HG02884 (cell line): Measurements from ENCODE around the gene FBLN5.
"Not testable (repeated sequence)": the region's sequence is repeated elsewhere in the genome, so short reads cannot be mapped to it uniquely, and the experiment has no call there.

Source experiments
- ATAC-seq: cut with Tn5 transposase; IDR thresholded peaks from one replicate; pipeline ENCODE4 v1.9.1; 2021; ENCODE audit warnings: mild to moderate bottlenecking, moderate library complexity; ENCODE audit not compliant: unreplicated experiment

The FBLN5 gene

DNA sequence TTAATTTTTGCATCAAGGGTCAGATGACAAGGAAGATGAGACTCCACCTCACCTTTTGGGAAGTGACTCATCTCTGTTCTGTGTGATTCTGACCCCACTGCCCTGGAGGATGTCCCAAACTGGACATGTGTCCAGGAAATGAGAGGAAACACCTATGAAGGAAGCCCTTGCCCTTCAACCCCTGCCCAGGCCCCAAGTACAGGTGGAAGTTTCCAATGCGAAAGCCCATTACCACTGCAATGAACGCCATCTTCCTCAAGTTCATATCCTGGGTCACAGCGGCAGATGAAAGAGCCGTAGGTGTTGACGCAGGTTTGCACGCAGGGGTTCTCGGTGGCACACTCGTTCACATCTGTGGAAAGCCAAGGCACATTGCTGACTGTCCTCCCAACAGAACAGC, 60.5 kb downstream of the FBLN5 start:
- no peak for ATAC-seq

DNA sequence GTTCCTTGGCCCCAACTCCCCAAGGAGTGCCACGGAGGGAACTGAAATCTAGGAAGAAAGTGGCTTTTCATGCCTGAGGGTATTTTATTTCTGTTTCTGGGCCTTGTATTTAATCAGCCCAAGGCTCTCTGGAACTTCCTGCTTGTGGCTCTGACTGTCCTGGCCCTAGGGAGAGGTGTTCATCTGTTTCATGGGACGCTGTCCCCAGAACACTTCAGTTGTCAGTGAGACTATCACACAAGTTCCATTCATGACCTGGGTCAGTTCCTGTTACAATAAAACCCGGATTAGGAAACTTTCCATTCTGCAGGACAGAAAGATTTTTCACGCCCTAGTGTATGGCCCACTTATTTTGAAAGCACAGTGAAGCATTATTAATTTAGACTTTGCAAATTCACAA, 61.7 kb downstream of the FBLN5 start:
- ATAC-seq, result no peak

DNA sequence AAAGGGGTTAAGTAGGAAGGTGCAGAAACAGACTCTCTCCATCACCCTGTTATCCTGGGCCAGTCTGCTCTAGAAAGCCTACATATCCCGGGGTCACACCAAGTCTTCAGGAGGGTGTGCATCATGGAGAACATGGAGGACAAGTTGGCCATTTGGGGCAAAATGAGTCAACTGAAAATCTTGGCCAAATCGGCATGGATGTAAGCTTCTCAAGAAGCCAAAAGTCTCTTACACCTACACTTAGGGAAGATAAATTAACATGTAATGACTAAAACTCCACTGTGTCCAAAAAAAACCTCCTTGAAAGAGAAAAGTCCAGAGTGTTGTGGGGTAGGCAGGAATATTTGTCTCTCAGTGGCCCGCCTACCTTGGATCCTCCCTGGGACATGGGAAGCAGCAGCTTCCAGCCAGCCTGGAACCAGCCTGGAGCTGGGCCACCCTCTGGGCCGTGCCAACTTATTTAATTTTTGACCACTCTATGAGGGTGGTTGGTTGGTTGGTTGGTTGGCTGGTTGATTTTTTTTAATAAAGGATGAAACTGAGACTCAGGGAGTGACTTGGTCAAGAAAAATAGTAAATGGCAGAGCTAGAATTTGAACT, 62.3 kb downstream of the FBLN5 start:
- no peak for ATAC-seq

DNA sequence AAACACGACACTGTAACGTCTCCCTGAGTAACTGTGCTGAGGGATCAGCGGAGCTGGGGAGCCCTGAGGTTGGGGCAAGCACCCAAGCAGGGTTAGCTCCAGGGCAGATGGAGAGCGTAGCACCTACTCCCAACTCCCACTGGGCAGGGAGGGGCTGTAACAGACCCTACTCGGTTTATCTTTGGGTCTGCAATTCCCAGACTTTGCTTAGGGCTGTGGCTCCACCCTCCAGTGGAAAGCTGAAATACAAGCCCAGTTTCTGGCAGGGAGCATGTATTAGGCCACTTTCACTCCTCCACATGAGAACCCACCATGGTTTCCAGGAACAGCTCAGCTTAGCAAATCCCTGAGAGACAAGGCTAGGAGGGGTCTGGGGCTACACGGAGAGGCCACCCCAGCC, 62.8 kb downstream of the FBLN5 start:
- no peak for ATAC-seq

DNA sequence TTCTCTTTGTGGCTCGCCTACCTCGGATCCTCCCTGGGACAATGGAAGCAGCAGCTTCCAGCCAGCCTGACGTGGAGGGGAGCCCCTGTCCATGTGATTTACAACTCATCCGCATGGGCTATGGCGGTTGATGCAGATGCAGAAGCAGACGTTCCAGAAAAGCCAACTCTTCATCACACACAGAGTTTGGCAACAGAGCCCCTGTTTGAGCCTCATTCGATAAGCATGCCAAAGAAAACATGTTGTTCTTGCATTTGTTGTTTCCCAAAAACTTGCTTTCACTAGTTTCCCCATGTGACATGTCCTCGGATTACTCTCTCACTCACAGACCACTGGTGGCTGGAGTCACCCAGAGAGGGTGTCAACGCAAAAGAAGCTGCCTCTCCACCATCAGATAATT, 63.7 kb downstream of the FBLN5 start:
- ATAC-seq, result no peak

DNA sequence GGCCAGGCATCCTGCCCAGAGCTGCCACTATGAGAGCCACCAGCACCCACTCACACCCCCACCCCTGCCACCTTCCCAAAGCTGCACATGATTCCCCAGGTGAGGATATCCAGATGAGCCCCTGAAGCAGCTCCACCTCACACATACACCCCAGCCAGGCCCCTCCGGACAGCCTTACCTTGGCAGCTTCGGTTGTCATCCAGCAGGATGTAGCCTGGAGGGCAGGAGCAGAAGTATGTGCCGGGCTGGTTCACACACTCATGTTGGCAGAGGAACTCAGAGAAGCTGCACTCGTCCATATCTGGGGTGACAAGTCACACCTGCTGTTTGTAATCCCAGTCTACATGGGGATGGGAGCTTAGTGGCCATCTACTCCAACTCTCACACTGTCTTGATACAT, 64.7 kb downstream of the FBLN5 start:
- ATAC-seq, result no peak

DNA sequence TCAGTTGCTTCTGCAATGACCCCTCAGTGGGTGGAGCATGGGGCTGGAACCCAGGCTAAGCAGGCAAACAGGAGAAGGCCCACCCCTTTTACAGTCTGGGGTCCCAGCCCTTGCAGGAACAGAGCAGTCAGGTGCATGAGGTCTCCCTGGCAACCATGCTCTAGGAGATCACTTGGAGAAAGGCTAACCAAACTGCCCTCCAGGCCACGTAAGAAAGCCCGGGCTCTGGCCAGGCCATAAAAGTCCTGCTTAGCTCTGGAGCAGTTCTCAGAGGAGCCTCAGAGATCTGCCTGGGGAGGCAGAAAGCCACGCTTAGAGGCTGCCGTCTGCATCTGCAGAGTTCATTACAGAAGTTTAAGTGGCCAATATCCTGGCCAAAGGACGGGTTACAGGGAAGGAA, 65.1 kb downstream of the FBLN5 start:
- no peak for ATAC-seq

DNA sequence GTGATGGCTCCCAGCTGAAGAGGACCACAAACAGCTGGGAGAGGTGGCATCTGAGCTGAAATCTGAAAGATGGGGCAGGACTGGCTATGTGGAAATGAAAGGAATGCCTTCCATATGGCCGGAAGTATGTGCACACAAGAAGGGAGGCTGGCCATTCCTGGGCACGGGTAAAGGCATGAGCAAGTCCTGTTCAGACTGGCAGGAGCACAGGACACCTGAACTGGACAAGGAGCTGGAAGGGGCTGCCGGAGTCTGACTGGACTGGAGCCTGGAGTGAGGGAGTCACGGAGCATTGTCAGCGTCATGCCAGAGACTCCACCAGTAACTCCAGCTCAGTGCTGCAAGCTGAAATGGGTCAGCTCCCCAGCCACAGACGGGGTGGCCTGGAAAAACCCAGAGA, 68.3 kb downstream of the FBLN5 start:
- no peak for ATAC-seq

DNA sequence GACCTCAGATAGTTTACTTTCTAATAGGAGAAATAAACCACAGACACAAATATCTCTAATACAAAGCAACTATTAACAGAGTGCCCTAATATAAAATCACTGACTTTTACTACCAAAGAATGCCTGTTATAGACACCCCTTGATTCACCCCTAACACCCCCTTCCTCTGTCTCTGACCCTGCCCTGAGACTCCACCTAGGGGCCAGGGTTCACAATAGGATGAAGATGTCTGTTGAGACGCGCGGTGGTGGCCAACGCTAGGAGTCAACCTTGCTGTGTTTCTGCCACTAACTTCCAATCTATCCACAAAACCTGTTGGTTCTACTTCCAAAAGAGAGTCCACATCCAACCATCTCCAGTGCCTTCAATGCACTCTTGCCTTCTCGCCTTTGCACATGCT, 69.2 kb downstream of the FBLN5 start:
- no peak for ATAC-seq

DNA sequence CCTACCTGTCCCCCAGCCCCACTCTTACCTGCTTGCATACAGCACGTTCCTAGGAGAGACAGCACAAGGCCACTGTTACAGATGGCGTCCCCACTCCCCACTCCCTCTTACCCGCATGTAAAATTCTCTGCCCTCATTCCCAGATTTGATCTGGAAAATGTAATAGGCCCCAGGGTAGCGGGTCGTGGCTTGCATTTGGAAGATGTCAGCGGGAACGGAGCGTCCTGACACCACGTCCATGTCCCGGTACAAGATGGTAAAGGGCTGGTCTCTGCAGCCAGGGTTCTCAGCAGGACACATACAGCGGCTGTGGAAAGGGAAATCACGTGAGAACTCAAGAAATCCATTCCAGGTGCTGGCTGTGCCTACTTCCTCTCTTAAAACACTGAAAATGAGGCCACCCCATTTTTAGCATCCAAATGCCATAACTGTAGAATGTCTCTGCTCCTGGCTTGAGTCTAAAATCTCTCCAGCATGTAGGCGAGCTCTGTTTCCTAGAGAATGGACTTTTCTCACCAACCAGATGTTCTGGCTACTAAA, 70.0 kb downstream of the FBLN5 start:
- ATAC-seq, result no peak

DNA sequence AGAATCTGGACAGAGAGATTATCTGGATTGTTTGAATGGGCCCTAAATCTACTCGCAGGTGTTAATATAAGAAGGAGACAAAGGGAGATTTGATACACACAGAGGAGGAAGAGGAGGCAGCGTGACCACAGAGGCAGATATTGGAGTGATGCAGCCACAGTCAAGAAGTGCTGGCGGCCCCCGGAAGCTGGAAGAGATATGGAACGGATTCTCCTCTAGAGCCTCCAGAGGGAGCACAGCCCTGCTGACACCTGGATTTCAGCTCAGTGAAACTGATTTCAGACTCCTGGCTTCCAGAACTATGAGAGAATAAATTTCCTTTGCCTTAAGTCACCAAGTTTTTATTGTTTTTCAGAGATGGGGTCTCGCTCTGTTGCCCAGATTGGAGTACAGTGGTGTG, 71.0 kb downstream of the FBLN5 start:
- ATAC-seq, result no peak

DNA sequence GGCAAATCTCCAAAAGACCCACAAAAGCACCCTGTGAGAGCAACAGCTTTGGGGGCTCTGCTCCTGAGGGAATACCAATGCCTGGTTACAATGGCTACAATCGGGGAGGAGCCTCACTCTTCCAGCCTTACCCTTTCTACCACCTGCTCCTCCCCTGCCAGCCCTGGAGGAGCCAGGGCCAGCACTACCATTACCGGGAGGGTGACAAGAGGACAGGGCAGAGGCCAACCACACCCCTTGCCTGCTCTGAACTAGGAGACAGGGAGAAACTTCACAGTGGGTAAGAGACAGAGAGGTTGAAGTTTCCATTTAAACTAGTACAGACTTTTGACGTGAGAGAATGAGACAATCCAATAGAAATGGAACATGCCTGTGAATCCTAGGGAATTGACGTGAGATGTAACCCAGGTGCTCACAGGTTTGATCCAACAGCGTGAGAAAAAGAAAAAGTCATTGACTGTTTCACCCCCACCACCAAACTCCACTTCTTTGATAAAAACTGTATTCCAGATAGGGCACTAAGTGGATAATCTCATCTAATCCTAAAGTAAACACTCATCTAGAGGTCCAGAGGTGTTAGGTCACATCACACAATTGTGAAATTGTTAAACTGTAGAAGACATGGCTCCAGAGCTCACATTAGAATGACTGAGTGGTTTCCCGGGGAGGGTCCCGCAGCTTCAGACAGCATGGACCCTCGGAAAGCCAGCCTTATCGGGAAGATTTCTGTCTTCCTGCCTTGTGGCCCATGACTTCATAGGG, 71.8 kb downstream of the FBLN5 start:
- ATAC-seq, result no peak

DNA sequence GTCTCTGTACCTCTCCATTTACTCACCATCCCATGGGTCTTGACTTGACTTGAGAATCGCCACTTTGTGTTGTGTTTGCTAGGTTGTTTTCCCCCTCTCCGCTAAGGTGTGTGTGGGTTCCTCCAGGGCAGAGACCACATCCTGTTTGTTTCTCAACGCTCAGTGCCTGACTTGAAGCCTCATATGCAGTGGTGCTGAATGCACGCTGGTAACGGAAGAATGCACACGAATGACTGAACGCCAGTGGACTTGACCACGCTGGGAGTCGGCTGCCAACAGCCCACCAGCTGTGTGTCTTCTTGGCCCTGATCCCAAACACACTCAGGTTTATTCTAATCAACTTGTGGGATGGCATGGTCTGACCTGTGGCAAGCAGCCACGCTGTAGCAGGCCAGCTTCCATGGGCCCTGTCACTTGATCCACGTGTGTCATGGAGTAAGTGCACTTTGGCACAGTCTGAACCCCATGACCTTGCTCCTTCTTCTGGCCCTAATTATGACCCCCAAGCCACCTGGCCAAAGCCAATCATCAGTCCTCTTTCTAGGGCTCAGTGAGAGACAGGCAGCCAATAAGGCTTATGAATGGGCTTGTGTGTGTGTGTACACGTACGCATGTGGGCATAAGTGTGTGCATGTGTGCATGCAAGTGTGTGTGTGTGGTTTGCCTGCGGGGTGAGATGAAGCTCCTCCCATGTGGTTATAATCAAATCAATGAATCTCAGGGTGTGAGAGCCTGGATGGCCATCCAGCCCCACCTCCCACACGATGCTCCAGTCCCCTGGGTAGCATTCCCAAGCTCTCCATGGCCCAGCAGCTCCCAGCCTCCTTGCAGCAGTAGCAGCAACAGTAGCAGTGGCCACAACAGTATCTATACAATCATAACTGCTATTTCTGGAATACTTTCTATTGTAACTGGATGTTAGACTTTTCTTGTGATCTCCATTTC, 73.8 kb downstream of the FBLN5 start:
- peak; percentile 77 for ATAC-seq

DNA sequence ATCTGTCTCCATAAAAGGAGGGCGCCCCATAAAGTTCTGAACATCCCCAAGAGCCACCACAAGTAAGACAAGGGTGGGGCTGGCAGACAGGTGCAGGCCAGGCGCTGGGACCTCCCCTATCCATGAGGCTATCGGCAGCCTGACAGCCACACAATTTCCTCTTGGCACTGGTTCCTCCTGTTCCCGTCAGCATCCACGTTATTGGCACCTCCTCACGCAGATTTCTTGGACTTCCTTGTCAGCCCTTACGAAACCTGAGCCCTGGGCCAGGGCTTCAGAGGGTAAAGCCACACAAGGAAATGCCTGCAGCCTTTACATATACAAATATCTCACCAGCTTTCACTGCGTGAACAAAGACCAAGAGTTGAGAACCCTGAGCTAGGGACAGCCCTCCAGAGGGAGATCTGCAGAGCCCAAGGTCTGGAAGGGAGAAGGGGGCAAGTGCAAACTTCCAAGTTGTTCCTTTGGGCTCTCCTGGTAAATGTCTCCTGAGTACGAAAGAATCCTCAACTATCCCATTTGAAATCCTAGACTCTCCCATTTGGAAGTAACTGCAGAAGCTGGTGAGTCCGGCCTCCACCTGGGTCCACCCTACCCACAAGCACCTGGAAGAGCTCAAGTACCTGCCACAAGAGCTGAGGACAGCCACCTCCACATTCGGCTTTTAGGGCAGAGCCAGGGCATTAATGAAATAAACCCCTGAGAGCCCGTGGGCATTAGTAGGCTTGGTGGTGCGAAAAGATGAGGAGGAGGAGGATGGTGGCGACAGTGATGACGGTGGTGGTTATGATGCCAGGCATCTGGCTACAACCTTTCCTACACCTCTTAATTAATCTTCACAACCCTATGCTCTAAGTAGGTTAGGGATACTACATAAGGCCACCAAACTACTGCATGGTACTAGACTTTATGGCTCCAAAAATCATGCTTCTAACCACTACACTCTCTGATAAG, 74.7 kb downstream of the FBLN5 start:
- ATAC-seq, result no peak

DNA sequence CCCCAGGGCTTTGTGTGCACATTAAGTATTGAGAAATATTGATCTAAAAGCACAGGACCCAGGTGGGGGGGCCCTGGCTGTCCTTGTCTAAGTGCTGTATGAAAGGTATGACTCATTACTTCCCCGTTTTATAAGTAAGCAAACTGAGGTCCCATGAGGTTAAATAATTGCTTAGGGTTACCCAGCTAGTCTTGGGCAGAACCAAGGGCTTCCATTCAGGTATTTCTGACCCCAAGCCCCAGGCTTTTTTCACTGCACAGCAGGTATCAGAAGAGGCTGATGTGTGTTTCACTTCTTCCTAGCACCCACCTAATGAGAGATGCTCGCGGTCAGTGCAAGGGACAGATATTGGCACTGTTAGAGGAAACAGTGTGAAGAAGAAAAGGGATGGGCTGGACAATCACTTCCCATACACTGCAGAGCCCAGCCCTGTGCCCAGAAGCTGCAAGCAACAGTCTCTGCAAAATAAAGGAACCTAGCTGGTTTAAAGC, 75.4 kb downstream of the FBLN5 start:
- no peak for ATAC-seq

DNA sequence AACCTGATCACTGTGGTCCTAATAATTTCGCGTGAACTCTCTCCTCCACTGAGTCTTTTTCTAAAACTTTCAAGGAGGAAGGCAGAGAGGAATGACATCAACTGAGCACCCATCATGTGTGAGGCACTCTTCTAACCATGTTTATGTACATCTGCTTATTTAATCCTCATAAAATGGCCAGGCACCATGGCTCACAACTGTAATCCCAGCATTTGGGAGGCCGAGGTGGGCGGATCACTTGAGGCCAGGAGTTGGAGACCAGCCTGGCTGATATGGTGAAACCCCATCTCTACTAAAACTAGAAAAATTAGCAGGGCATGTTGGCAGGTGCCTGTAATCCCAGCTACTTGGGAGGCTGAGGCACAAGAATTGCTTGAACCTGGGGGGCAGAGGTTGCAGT, 76.1 kb downstream of the FBLN5 start:
- not testable (repeated sequence) for ATAC-seq

DNA sequence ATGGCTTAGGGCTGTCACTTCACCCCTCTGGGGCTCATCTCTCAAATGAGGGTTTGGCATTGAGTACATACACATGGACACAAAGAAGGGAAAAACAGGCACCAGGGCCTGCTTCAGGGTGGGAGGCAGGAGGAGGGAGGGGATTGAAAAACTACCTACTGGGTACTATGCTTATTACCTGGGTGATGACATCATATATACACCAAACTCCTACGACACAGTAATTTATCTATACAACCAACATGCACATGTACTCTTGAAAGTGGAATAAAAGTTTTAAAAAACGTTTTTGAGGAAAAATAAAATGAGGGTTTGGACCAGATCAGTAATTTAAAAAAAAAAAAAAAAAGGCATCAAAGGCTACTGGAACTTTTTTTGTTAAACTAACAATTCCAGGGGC, 76.6 kb downstream of the FBLN5 start:
- ATAC-seq, result no peak

DNA sequence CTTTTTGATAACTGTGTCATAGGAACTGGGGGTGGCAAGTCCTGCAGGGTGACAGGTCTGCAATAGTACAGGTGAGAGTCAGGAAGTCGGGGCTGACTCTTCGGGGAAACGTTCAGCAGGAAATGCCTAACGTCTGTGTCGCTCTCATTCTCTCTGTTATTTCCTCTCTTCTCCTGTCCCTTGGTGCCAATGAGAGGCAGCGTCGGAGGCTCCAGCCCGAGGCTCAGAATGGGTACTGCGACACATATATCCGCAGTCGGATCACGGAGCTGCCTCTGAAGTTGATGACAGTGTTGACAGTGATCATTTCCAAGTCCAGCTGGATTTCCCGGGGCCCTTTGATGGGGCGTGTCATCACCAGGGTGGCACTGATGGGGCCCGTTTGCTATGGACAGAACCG, 77.5 kb downstream of the FBLN5 start:
- ATAC-seq, result no peak

DNA sequence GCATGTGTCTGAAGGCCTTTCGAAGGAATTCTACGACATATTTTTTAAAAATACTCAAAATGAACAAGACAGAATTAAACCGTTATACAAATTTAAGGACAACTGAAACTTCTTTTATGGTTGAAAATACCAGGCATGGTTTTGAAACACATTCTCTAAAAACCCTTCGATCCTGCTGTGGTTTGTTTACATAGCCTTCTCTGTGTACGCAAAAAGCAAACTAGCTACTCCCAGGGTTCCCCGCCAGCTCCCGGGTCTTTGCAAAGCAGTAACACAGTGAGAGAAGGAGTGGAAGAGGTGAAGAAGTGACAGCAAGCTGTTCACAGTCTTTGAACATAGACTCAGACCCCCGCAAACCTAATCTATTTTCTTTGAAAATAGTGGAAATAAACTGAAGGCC, 77.9 kb downstream of the FBLN5 start:
- no peak for ATAC-seq

DNA sequence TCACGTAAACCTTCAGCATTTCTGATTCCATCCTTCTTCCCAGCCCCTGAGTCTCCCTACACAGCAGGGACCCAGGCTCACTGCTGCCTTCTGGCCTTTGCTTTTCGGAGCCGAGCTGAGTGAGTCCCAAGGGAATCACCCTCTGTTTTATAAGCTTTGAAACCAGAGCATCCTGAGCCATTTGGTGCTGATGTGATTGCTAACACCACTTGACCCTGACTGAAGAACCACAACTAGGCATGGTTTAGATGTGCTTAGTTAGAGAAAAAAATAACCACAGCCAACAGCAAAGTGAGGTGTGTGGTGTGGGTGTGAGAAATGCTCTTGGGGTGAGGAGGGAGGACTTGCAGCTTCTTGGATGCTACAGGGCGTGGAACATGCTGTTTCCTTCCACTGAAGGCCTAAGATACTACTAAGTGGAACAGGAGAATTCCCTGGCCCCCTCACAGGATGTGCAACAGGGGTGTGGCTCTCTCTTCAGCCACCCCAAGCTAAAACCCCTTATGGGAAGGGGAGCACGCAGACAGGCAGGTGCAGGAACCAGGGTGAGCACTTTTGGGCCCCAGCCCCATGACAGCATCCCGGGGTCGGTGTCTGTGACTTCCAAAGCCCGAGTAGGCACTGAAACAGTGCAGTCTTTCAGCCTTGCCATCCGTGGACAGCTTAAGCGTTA, 80.0 kb downstream of the FBLN5 start, which contains the start of gene TC2N:
Gene TC2N, minus strand, starts transcription at position 221 of the 673 bp plus-strand sequence. CDS start 53,767 bp downstream, outside the sequence.
- no peak for ATAC-seq
